AG04450 (cell line): ENCODE measurements around the gene XK. TPM values are rescaled to one million over a fixed set of nuclear protein-coding genes. Genes with fewer than 3 reads are reported as not detected.

Experiments
- CTCF ChIA-PET: fragments of 300-600, 350-600 bp; formaldehyde crosslinking; extraction: SDS; loops from one replicate; lab custom pipeline; 2022; ENCODE audit warnings: antibody characterized with exemption, inconsistent platforms; lab: Charles Lee
- POLR2A ChIA-PET: fragments of 350-600 bp; formaldehyde crosslinking; extraction: SDS; loops from one replicate; lab custom pipeline; 2021; ENCODE audit warnings: antibody characterized with exemption, inconsistent platforms; lab: Yijun Ruan, JAX
- DNase-seq: peaks from one replicate; pipeline ENCODE4 v3.0.0-alpha.2; 2011; ENCODE audit warnings: low read depth, low spot score
- H3K27ac ChIP-seq: one replicate; pipeline ENCODE4 v1.5.1; 2012; ENCODE audit warnings: low read depth, low read length, control low read depth
- H3K27me3 ChIP-seq: one replicate; pipeline ENCODE4 v1.6.0; 2012; ENCODE audit warnings: low read length; ENCODE audit not compliant: control insufficient read depth, insufficient read depth
- H3K4me3 ChIP-seq: 2 replicates; pipeline ENCODE4 v1.5.1; 2011; ENCODE audit warnings: mild to moderate bottlenecking, low read depth, low read length, control low read depth
- H3K9me3 ChIP-seq: 2 replicates; pipeline ENCODE4 v1.5.1; 2012; ENCODE audit warnings: low read length; ENCODE audit not compliant: control insufficient read depth, insufficient read depth
- polyA plus RNA-seq: library from polyadenylated mRNA; depleted of rRNA; stranded (reverse); fragments of >200 nt; gene quantifications from 2 replicates; pipeline ENCODE4 v1.2.3, GENCODE V29; 2011
- TF ChIP-seq, protein P1 (sequence below): IDR thresholded peaks from 2 replicates; pipeline ENCODE4 v1.5.1; 2011; ENCODE audit warnings: low read depth, low read length, control low read depth, inconsistent platforms

XK gene
- polyA plus RNA-seq, 1 experiment = 0.11 TPM

DNA sequence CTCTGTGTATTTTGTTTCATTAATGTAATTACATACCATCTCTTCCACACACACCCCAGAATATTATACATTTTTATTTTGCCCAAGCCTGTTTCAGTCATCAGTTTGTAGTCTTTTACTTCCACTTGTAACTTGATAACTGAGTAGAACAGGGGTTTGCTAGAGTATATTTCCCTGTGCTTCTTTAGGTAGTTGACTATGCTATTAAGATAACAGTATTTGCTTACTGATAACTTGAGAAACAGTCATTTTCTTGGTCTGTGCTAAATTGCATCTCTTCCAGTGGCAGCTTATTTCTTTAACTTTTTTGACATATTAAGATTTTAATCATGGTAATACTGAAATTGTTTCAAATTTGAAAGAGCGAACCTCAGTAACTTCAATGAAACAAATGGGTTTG lies 7.0 kb upstream of the XK start:
- Histone ChIP-seq H3K4me3 (no peak overlapping the region), H3K9me3 (no peaks in the 10 kb centered on the region), H3K27ac (no peak overlapping the region), H3K27me3 (no peaks in the 10 kb centered on the region)
- ChIA-PET CTCF (no interaction called here), POLR2A (no interaction called here)
- TF ChIP-seq, protein P1, sequence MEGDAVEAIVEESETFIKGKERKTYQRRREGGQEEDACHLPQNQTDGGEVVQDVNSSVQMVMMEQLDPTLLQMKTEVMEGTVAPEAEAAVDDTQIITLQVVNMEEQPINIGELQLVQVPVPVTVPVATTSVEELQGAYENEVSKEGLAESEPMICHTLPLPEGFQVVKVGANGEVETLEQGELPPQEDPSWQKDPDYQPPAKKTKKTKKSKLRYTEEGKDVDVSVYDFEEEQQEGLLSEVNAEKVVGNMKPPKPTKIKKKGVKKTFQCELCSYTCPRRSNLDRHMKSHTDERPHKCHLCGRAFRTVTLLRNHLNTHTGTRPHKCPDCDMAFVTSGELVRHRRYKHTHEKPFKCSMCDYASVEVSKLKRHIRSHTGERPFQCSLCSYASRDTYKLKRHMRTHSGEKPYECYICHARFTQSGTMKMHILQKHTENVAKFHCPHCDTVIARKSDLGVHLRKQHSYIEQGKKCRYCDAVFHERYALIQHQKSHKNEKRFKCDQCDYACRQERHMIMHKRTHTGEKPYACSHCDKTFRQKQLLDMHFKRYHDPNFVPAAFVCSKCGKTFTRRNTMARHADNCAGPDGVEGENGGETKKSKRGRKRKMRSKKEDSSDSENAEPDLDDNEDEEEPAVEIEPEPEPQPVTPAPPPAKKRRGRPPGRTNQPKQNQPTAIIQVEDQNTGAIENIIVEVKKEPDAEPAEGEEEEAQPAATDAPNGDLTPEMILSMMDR = no peak
- no peak for DNase-seq

DNA sequence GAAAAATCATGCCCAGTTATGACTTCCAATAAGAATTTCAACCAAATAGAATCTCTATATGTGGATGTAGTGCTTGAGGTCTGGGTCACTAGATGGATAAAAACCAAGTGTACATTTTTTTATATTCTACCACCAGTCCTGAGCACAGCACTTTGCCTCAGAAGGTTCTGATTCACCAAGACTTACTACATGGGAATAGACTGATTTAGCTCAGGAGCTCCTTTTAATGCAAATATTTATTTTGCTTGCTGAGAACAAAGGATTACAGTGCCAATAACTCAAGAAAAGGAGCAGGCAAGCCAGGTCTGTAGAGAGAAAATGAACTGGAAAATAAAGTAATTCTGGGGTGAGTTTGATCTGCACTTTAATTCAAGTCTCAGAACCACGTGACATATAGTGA lies 6.4 kb upstream of the XK start:
- DNase-seq = no peak
- ChIA-PET CTCF (no interaction called here), POLR2A (no interaction called here)
- Histone ChIP-seq H3K9me3 (no peaks in the 10 kb centered on the region), H3K27ac (no peak overlapping the region), H3K27me3 (no peaks in the 10 kb centered on the region), H3K4me3 (no peak overlapping the region)
- TF ChIP-seq, protein P1 = no peak

DNA sequence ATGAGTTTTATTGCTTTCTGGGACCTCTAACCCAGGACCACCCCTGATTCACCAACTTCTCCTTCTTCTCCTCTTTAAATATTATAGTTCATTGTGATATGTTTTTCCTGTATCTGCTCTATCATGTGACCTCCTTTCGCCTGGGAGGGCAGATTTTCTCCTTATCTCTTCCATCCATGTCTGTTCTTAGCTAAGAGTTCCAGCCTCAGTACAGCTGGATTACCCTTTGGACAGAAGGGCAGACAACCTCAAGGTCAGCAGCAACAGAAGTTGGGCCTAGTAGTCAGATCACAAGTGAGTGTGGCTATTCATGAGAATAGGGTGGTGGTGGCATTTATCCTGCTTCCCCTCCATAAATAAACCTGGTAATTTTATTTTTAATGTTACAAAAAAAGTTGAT lies 5.7 kb upstream of the XK start:
- DNase-seq = no peak
- no peak overlapping the region for H3K4me3 ChIP-seq
- TF ChIP-seq, protein P1 = no peak
- CTCF ChIA-PET = no interaction called here
- no peaks in the 10 kb centered on the region for H3K9me3 ChIP-seq
- no peak overlapping the region for H3K27ac ChIP-seq
- H3K27me3 ChIP-seq = no peaks in the 10 kb centered on the region
- POLR2A ChIA-PET = no interaction called here

DNA sequence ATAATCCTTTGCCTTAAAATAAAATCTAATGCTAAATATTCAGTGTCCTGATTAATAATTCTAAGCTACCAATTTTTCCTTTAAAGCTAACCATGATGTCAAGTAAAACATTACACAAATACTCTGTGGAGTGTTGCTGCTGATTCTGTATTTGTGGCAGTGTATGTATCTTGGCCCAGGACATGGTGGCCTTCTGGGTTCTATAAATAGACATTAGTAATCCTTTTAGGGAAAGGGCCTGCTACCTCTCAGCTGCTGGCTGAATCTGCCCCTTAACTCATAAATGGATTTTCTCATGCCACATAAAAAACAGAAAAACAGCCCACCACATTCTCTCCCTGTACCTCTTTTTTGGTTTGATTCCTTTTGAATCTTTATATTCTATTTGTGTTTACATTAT lies 1.2 kb upstream of the XK start:
- POLR2A ChIA-PET = no interaction called here
- CTCF ChIA-PET = interaction anchor here (1.1 kb wide), 1 partner anchor 141 kb away, joined by 3 read pairs; no protein-coding TSS in a partner anchor
- Histone ChIP-seq H3K27ac (no peak overlapping the region), H3K9me3 (no peaks in the 10 kb centered on the region), H3K4me3 (no peak overlapping the region), H3K27me3 (no peaks in the 10 kb centered on the region)
- TF ChIP-seq, protein P1 = no peak
- DNase-seq = no peak

DNA sequence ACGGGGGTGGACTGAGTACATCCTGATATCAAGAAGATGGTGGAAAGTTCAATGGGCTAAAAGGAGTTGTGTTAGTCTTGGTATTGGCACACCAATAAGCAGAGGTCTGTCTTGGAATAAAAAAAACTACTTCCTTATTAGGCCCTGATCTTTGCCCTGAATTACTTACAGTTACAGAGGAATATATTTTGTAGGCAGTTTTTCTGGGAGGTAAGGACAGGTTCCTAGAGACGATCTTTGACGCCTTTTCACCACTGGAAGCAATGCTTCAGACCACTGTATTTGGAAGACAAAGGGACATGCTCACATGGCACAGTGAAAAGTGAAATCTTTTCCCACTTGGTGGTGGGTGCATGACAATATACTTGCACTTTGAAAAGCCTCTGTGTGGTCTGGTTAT lies 618 bp upstream of the XK start:
- TF ChIP-seq, protein P1 = no peak

More for the DNA sequence above, 618 bp upstream of the XK start:
- Histone ChIP-seq H3K27ac (no peak overlapping the region), H3K9me3 (no peaks in the 10 kb centered on the region), H3K4me3 (no peak overlapping the region), H3K27me3 (no peaks in the 10 kb centered on the region)
- POLR2A ChIA-PET = no interaction called here
- CTCF ChIA-PET = no interaction called here
- DNase-seq = no peak
